Endometrial microvascular endothelial cells (primary cell): ENCODE measurements around the gene OR52N1. TPM values are rescaled to one million over a fixed set of nuclear protein-coding genes. Genes with fewer than 3 reads are reported as not detected.

Experiments used
- in situ Hi-C: cut with HindIII; loops from 2 replicates; pipeline ENCODE4 v1.10.0; 2017; ENCODE audit warnings: low sequenced_read_pairs, low pct_unique_long_range_greater_than_20kb; ENCODE audit errors: inconsistent ontology term
- total RNA-seq: library from RNA; depleted of rRNA; stranded (reverse); fragments of >200 nt; gene quantifications from one replicate; pipeline ENCODE4 v1.2.3, GENCODE V29; 2015; ENCODE audit errors: inconsistent ontology term

Gene OR52N1
- total RNA-seq, 1 donor from 2014 or later: not detected

DNA sequence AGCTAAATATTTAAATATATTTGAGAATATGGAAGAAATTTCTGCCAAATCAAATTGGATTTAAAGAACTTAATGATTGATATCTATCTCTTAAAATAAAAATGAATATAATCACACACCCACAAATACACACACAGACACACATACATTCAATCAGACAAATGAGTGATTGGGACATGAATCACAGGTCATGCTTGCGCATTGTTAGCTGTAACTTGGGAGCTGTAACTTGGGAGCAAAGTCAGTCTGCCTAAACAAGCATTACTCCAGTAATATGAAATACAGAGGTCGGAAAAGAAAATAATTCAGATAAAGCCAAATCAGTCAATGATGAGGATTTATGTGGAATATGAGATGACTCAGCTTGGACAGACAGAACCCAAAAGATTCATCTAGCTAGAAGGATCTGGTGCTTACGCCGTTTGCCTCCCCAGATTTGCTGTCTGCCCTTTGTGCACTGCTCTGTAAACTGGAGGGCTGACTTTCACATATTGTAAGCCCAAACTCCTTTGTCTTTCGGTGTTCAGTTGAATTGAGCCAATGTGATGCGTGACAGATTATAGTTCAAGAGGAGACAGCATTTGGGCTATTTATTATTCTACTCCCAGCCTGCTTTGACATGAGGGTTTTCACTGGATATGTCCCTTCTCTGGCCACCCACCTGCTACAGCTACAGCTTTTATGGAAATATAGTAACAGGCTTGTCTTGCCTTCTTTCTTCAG, 53.2 kb downstream of the OR52N1 start:
- in situ Hi-C loops: no loop called here

DNA sequence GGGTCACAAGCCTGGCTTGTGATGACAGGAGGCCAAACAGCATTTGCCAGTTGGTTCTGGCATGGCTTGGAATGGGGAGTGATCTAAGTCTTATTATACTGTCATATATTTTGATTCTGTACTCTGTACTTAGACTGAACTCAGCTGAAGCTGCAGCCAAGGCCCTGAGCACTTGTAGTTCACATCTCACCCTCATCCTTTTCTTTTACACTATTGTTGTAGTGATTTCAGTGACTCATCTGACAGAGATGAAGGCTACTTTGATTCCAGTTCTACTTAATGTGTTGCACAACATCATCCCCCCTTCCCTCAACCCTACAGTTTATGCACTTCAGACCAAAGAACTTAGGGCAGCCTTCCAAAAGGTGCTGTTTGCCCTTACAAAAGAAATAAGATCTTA, 54.0 kb downstream of the OR52N1 start:
- in situ Hi-C loops: no loop called here

Other genes with a start within 250 kb of the OR52N1 start
- not detected for gene OR52H1, start 242.7 kb downstream of the OR52N1 start, total RNA-seq
- gene OR52B6, start 210.4 kb downstream of the OR52N1 start, total RNA-seq: not detected
- gene TRIM6, start 194.6 kb downstream of the OR52N1 start, total RNA-seq: 9.7 TPM
- 11.8 TPM for gene TRIM34, start 166.3 kb downstream of the OR52N1 start, total RNA-seq
- 55.4 TPM for gene TRIM5, start 106.2 kb downstream of the OR52N1 start, total RNA-seq
- 112 TPM for gene TRIM22, start 101.5 kb downstream of the OR52N1 start, total RNA-seq
- gene OR56B1, start 54.8 kb downstream of the OR52N1 start, total RNA-seq: not detected
- gene OR52N4, start 37.0 kb downstream of the OR52N1 start, total RNA-seq: not detected
- gene OR52N5, start 7.9 kb downstream of the OR52N1 start, total RNA-seq: not detected
- gene OR52N2, start 17.7 kb upstream of the OR52N1 start, total RNA-seq: not detected
- gene OR52E6, start 50.6 kb upstream of the OR52N1 start, total RNA-seq: not detected
- gene OR52E8, start 66.4 kb upstream of the OR52N1 start, total RNA-seq: not detected
- gene OR52E4, start 89.4 kb upstream of the OR52N1 start, total RNA-seq: not detected
- gene OR52E5, start 101.9 kb upstream of the OR52N1 start, total RNA-seq: not detected
- not detected for gene OR56A3, start 151.0 kb upstream of the OR52N1 start, total RNA-seq
- gene OR56A5, start 177.2 kb upstream of the OR52N1 start, total RNA-seq: not detected
- not detected for gene OR52L1, start 195.7 kb upstream of the OR52N1 start, total RNA-seq
- not detected for gene OR56A4, start 215.7 kb upstream of the OR52N1 start, total RNA-seq
- gene OR56A1, start 239.5 kb upstream of the OR52N1 start, total RNA-seq: not detected